GM21717 (cell line): Measurements from ENCODE around the gene RWDD3.

Source experiments
- ATAC-seq: cut with Tn5 transposase; IDR thresholded peaks from one replicate; pipeline ENCODE4 v1.9.1; 2021; ENCODE audit warnings: mild to moderate bottlenecking, moderate library complexity; ENCODE audit not compliant: unreplicated experiment

Gene RWDD3

GRCh38 chr1:95229706-95230105 lies 4.3 kb upstream of the RWDD3 start:
- ATAC-seq, result no peak

DNA sequence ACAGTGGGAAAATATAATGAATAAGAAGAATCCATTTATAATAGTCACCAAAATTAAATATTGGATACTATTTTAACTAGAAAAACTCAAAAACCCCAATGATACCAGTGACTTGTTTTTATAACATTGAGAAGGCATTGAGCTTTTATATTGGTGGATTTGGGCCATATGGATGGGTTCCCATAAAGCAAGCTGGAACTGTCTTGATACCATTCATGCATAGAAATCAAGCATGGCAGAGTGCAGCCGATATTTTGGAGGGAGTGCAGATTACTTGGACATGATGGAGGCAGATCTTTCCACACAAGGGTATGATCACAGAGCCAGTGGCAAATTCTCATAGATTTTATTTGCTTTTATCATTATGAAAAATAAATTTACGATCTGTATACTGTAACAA lies 3.8 kb upstream of the RWDD3 start:
- no peak for ATAC-seq

GRCh38 chr1:95230768-95231191 lies 3.2 kb upstream of the RWDD3 start:
- no peak for ATAC-seq

- no peak for ATAC-seq
Measured at GRCh38 chr1:95232646-95233318, 1.2 kb upstream of the RWDD3 start.

- ATAC-seq, result no peak
Measured at GRCh38 chr1:95233319-95233736, 682 bp upstream of the RWDD3 start.

DNA sequence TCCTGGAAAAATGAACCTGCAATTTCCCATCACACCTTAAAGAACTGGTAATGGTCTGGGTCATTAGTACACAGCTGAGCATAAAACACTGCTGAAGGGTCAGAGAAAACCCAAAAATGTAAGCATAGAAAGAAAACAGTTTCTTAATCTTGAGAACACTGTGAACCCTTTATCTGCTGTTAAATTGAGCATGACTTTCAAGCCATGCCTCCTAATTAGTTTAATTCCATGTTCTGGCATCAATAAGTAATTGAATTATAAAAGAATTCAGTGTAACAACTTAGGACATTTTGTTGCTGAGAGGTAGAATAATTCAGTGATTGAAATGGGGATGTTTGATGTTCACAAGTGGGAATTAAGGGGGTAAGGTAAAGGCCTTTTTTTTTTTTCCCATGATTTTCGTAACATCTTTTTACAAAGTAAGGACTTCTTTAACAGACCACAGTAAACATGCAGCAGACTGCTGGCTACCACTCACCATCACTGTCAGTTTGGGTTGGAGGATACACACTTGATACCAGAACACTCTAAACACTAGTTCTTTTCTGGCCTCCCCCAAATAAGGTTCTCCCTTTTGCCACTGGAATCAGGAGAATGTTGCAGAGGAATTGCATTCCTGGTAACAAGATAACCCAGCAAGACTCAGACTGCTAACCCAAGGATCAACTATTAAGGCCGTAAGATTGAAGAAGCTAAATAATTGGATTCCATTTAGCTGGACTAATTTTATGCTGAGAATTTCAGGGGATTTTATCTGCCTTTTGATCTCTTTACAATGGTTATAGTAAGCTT lies 3.0 kb downstream of the RWDD3 start:
- no peak for ATAC-seq

DNA sequence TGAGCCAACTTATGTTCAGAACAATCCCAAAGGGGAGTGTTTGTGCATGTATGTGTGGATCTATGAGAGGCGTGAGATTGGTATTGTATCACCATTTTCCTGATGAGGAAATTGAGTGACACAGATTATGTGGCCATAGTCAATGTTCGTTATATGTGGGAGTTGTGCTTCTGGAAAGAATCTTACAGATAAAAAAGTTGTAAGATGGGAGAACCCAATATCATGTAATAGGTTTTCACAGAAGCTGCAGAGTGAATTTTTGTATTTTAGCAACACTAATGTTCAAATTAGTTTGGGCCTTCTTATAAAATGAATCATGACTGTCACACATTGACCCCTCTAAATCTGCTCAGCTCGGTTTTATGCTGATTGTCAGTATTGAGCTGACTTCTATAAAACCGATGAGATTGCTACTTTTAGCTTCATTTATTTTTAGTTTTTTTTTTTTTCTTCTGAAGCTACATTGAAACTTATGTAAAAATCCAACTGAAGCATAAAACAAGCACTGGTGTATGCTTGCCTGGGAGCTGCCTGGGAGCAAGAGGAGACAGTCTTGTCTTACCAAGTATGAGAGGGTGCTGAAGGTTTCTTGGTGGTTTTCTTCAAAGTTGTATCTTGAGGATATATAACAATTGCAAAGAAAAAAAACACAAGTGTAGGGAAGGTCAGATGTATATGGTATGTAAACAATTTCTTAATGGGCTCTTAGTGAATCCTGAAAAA lies 4.1 kb downstream of the RWDD3 start:
- no peak for ATAC-seq

DNA sequence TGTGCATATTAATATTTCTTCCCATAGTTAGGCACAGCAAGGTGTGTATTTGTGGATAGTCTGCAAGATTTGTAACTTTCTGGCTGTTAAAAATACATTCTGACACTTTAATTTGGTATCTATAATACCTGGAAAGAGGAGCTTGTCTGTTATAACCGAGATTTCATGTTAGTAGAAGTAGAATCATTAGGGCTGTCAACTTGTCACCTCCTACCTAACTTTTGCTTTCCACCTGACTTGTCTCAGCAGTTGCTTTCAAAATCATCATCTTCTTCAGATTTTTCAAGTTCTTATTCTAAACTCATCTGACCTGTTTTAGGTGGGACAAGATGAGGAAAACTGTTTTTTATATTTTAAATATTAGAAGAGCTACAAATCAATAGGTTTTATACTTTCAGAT lies 11.0 kb downstream of the RWDD3 start:
- no peak for ATAC-seq

DNA sequence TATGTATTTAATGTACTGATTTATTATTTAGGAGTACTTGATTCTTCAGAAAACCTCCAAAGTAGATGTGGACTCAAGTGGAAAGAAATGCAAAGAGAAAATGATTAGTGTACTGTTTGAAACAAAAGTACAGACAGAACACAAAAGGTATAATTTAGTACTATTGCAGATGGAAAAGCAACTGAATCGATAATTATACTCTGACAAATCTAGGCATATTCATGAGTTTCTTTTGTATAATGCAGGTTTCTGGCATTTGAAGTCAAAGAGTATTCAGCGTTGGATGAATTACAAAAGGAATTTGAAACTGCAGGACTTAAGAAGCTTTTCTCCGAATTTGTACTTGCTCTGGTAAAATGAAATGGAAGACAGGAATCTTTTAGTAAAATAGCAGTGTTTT lies 12.5 kb downstream of the RWDD3 start:
- no peak for ATAC-seq

- ATAC-seq, result no peak
Measured at GRCh38 chr1:95247607-95248006, 13.6 kb downstream of the RWDD3 start.

DNA sequence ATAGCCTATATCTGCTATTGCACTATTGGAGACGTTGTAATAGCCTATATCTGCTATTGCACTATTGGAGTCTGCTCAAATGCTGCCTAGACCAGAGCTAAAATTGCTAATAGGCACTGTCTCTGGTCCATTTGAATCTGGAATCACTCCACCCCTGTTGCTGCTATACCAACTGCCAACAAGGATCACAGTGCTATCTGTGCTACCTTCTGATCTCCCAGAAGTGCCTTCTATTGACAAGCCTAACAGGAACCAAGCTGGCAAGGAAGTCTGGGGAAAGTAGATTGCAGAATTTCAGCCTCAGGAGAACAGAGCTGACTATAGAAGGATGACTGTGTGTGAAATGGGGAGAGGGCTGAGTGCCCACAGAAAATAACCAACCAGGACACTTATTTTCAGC lies 15.9 kb downstream of the RWDD3 start:
- ATAC-seq, result no peak

DNA sequence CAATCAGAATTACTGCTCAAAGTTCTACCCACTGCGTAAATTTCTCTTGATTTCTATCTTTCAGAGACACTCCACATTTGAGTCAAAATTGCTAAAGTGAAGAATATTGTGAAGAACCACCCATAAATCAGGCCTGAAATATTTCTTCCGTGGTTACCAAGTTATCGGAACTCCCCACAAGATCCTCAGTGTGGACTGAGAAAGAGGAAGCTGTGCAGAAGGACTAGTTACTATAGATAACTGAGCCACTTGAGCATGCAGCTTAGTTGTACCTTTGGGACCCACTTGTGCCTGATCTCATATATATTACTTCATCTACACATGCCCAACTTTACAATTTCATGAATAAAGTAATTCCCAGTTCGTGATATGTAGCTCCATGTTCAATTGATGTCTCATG lies 18.4 kb downstream of the RWDD3 start:
- no peak for ATAC-seq

DNA sequence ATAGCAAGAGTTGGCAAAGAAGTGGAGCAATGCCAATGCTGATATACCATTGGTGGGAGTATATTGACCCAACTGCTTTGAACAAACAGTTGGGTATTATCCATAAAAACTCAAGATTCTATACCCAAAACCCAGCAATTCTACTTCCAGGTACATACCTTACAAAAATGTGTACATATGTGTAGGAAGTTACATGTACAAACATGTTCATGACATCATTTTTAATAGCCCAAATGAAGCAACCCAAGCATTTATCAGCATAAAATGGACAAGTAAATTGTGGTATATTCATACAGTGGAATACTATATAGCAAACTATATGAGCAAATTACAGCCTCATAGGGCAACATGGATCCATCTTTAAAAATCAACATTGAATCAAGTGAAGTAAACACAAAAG lies 20.9 kb downstream of the RWDD3 start:
- no peak for ATAC-seq

DNA sequence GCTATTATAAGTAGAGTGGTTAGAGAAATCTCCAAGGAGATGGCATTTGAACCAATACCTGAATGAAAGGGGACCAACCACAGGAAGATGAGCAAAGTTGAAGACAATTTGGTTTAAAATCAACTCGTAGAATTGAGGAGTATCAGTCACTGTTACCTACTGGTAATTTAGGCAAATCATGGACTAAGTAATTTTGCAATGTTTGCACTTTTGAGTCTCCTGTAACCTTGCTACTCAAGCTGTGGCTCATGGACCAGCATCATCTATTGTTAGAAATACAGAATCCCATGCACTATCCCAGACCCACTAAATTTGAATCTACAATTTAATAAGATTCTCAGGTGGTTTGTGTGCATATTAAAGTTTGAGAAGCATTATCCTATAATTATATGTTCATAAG lies 21.8 kb downstream of the RWDD3 start:
- ATAC-seq, result no peak

DNA sequence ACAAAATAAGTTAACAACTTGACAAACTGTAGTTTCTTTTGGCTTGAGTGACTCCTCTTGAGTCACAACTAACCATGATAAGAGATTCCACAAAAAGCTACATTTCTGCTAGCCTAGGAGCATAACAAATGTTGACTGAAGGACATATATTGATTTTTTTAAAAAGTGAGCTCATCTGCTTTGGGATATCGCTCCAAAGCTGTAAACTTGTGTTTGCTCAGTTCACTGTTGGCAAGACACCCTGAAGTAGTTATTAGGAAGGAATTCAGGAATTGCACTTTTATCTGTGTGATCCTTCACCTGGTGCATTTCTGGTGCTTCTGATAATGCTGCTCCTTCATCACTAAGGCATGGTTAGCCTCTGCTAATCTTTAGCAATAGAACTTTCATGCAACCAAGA lies 23.7 kb downstream of the RWDD3 start:
- no peak for ATAC-seq

- ATAC-seq, result no peak
Measured at GRCh38 chr1:95259245-95259644, 25.2 kb downstream of the RWDD3 start.

- no peak for ATAC-seq
Measured at GRCh38 chr1:95262913-95263312, 28.9 kb downstream of the RWDD3 start.

- no peak for ATAC-seq
Measured at GRCh38 chr1:95263450-95263849, 29.4 kb downstream of the RWDD3 start.

DNA sequence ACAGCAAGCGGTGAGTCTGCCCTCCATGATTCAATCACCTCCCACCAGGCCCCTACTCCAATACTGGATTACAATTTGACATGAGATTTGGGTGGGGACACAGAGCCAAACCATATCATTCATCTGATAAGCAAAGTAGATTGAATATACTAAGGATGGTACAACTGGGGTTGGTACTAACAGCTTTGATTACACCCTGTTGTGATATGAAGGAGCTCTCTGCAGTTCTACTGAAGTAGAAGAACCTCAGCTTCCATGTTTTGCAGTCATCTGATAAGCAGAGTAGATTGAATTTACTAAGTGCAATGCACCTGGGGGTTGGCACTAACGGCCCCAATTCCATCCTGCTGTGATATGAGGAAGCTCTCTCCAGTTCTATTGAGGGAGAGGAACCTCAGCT lies 31.1 kb downstream of the RWDD3 start:
- ATAC-seq, result no peak

- no peak for ATAC-seq
Measured at GRCh38 chr1:95276429-95276828, 42.4 kb downstream of the RWDD3 start.

DNA sequence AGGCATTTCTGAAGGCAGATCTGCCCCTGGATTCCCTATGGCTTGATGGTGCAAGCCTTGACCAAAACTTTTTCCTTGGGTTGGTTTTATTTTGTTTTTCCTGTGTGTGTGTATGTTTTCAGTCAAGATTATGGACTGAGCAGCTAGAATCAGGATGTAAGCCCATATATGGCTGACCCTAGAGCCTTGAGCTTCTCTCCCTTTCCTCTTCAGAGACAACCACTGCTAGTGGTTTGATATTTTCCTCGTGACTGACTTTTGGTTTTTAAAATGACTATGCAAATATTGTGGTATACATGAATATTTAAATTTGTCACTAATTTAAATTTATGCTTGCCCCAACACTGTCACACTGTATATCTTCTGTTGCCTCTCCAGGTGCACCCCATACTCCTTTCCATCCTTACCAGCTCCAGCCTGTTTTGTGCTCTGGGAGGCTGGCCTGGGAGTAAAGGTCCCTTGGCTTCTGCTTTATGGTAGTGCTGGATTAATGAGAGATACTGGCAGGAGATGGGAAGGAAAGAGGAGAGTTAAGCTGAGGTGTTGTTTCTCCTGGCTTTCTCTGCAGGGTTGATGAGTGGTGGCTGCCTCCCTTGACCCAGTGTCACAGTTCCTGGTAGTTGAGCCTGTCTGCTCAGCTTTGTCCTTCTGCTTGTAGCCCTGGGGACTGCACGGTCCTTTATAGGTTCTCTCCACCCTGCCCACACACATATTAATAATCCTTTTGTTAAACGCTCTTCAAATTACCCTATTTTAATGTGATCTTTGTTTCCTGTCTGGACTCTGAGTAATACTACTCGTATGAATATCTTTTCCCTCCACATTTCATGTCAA lies 44.4 kb downstream of the RWDD3 start:
- ATAC-seq, result no peak
